GM12878 (cell line): ENCODE data around the gene SDCCAG8. TPM values are rescaled to one million over a fixed set of nuclear protein-coding genes. Genes with fewer than 3 reads are reported as not detected.

Experiments used
- ATAC-seq: fragments of 200-7000 bp; cut with Tn5 transposase; 3 replicates; pipeline ENCODE4 v1.9.1; 2020; ENCODE audit warnings: mild to moderate bottlenecking, moderate library complexity
- BruUV-seq: library from RNA; stranded (reverse); fragments of 400-500 nt; replicated peaks from 2 replicates; lab custom pipeline; 2021; lab: Mats Ljungman, UMichigan
- CTCF ChIA-PET: fragments of 300-600 bp; sonication (Branson Sonifier 250); formaldehyde crosslinking; extraction: SDS; loops from one replicate; lab custom pipeline; 2021; ENCODE audit warnings: inconsistent platforms; lab: Yijun Ruan, JAX
- POLR2A ChIA-PET: fragments of 350-600 bp; formaldehyde crosslinking; extraction: SDS; loops from one replicate; lab custom pipeline; 2021; ENCODE audit warnings: inconsistent platforms; lab: Charles Lee
- RAD21 ChIA-PET: fragments of 300-600 bp; sonication (Branson Sonifier 250); formaldehyde crosslinking; loops from one replicate; lab custom pipeline; 2023; ENCODE audit warnings: antibody characterized with exemption; ENCODE audit not compliant: unreplicated experiment; lab: Charles Lee
- SMC1A ChIA-PET: fragments of 300-600 bp; sonication (Branson Sonifier 250); formaldehyde crosslinking; loops from one replicate; lab custom pipeline; 2023; ENCODE audit not compliant: unreplicated experiment, uncharacterized antibody; lab: Charles Lee
- DNase-seq: peaks from one replicate; pipeline ENCODE4 v3.0.0-alpha.2; 2011; ENCODE audit warnings: low read depth, low spot score
- FAIRE-seq: peaks from 3 replicates; lab custom pipeline; 2011; peaks lifted over from hg19 to GRCh38; lab: Jason Lieb, UNC
- H2AFZ ChIP-seq: 2 replicates; pipeline ENCODE4 v1.6.0; 2011; ENCODE audit warnings: low read depth, low read length, control low read depth; ENCODE audit not compliant: control insufficient read depth
- H3K27ac ChIP-seq: 2 replicates; pipeline ENCODE4 v1.5.1; 2011; ENCODE audit warnings: control low read depth; ENCODE audit not compliant: control insufficient read depth, insufficient read depth
- H3K27me3 ChIP-seq, 2 experiments: replicated peaks in 1 of 2; 2 replicates each; pipeline versions ENCODE4 v1.6.0 to v1.6.1; 2011; ENCODE audit warnings: low read length in 1 of 2; ENCODE audit not compliant: control insufficient read depth in 2 of 2, insufficient read depth in 2 of 2
- H3K36me3 ChIP-seq, 2 experiments: 2 replicates each; pipeline ENCODE4 v1.5.1; 2011; ENCODE audit warnings: low read length in 1 of 2; ENCODE audit not compliant: control insufficient read depth in 2 of 2, insufficient read depth in 2 of 2
- H3K4me1 ChIP-seq: 2 replicates; pipeline ENCODE4 v1.6.1; 2011; ENCODE audit warnings: mild to moderate bottlenecking, low read length, moderate library complexity, mixed read lengths; ENCODE audit not compliant: control insufficient read depth, insufficient read depth
- H3K4me2 ChIP-seq: 2 replicates; pipeline ENCODE4 v1.6.0; 2011; ENCODE audit warnings: control low read depth; ENCODE audit not compliant: control insufficient read depth, insufficient read depth
- H3K4me3 ChIP-seq: fragments of 200-600 bp; sonication (generic); 2 replicates; pipeline ENCODE4 v1.5.1; 2016
- H3K79me2 ChIP-seq: 2 replicates; pipeline ENCODE4 v1.6.0; 2011; ENCODE audit warnings: low read length; ENCODE audit not compliant: control insufficient read depth, insufficient read depth
- H3K9ac ChIP-seq: 2 replicates; pipeline ENCODE4 v1.8.0; 2011; ENCODE audit warnings: low read length, control low read depth, mixed read lengths; ENCODE audit not compliant: control insufficient read depth, insufficient read depth
- H3K9me3 ChIP-seq: replicated peaks from 3 replicates; pipeline ENCODE4 v1.5.1; 2011; ENCODE audit warnings: mild to moderate bottlenecking, low read length; ENCODE audit not compliant: control insufficient read depth, insufficient read depth
- H4K20me1 ChIP-seq: 2 replicates; pipeline ENCODE4 v1.6.0; 2011; ENCODE audit not compliant: control insufficient read depth, insufficient read depth
- BCL11A ChIP-seq: IDR thresholded peaks from 2 replicates; pipeline ENCODE4 v1.6.1; 2011; ENCODE audit warnings: low read depth, low read length
- CBX3 ChIP-seq: fragments of 200-600 bp; sonication (generic); IDR thresholded peaks from 2 replicates; pipeline ENCODE4 v1.6.1; 2016; ENCODE audit warnings: low read depth, borderline replicate concordance
- CBX5 ChIP-seq: sonication (generic); IDR thresholded peaks from 2 replicates; pipeline ENCODE4 v1.6.1; 2016; ENCODE audit warnings: low read depth, moderate library complexity, mild to moderate bottlenecking, inconsistent platforms
- EGR1 ChIP-seq, 2 experiments: IDR thresholded peaks; 1 replicate in 1 of 2; 2 replicates in 1 of 2; pipeline ENCODE4 v1.6.1; 2011 to 2012; ENCODE audit warnings: low read depth in 2 of 2, low read length in 2 of 2, borderline replicate concordance in 1 of 2, mild to moderate bottlenecking in 1 of 2, moderate library complexity in 1 of 2
- EZH2 ChIP-seq: IDR thresholded peaks from 2 replicates; pipeline ENCODE4 v1.6.1; 2012; ENCODE audit warnings: low read depth, mild to moderate bottlenecking, control low read depth, inconsistent platforms, low read length, borderline replicate concordance; ENCODE audit not compliant: control insufficient read depth
- FOXM1 ChIP-seq: IDR thresholded peaks from 2 replicates; pipeline ENCODE4 v1.6.1; 2012; ENCODE audit warnings: low read depth, mild to moderate bottlenecking, inconsistent platforms, low read length, moderate library complexity
- KDM1A ChIP-seq: fragments of 200-600 bp; sonication (generic); IDR thresholded peaks from 2 replicates; pipeline ENCODE4 v1.6.1; 2016; ENCODE audit warnings: borderline replicate concordance
- LARP7 ChIP-seq: fragments of 450-650 bp; IDR thresholded peaks from 2 replicates; pipeline ENCODE4 v1.6.1; 2017; ENCODE audit warnings: mild to moderate bottlenecking
- MEF2B ChIP-seq: fragments of 450-650 bp; IDR thresholded peaks from 2 replicates; pipeline ENCODE4 v1.6.1; 2018; ENCODE audit warnings: mild to moderate bottlenecking, moderate library complexity; ENCODE audit not compliant: partially characterized antibody, poor library complexity, severe bottlenecking
- MTA2 ChIP-seq: fragments of 450-650 bp; IDR thresholded peaks from 2 replicates; pipeline ENCODE4 v1.6.1; 2016; ENCODE audit warnings: low read depth, mild to moderate bottlenecking, moderate library complexity
- MYB ChIP-seq: fragments of 150-350 bp; IDR thresholded peaks from 2 replicates; pipeline ENCODE4 v1.6.1; 2014; ENCODE audit warnings: mild to moderate bottlenecking, low read depth, low read length, borderline replicate concordance
- NFXL1 ChIP-seq: fragments of 450-650 bp; IDR thresholded peaks from 2 replicates; pipeline ENCODE4 v1.6.1; 2017; ENCODE audit warnings: antibody characterized with exemption, mild to moderate bottlenecking, borderline replicate concordance
- NFYA ChIP-seq: IDR thresholded peaks from 2 replicates; pipeline ENCODE4 v1.6.1; 2011; ENCODE audit warnings: low read depth, mild to moderate bottlenecking, low read length, improper control_type of control experiment, borderline replicate concordance
- PKNOX1 ChIP-seq: fragments of 450-650 bp; IDR thresholded peaks from 2 replicates; pipeline ENCODE4 v1.6.1; 2016; ENCODE audit warnings: mild to moderate bottlenecking
- POLR2AphosphoS2 ChIP-seq: IDR thresholded peaks from 2 replicates; pipeline ENCODE4 v1.6.1; 2011; ENCODE audit warnings: low read depth, mild to moderate bottlenecking, low read length, improper control_type of control experiment, moderate library complexity
- RAD21 ChIP-seq: IDR thresholded peaks from 2 replicates; pipeline ENCODE4 v1.6.1; 2011; ENCODE audit warnings: mild to moderate bottlenecking, low read depth, low read length, moderate library complexity; ENCODE audit not compliant: insufficient read depth
- RFX5 ChIP-seq: IDR thresholded peaks from 2 replicates; pipeline ENCODE4 v1.6.1; 2011; ENCODE audit warnings: low read depth, low read length, improper control_type of control experiment
- TARDBP ChIP-seq: IDR thresholded peaks from 2 replicates; pipeline ENCODE4 v1.6.1; 2016; ENCODE audit warnings: borderline replicate concordance
- ZNF207 ChIP-seq: fragments of 450-650 bp; IDR thresholded peaks from 2 replicates; pipeline ENCODE4 v1.6.1; 2014; ENCODE audit warnings: antibody characterized with exemption, mild to moderate bottlenecking, borderline replicate concordance
- WGBS: methylation state at CpG from one replicate; pipeline ENCODE4 v1.1.6; 2016; ENCODE audit warnings: low lambda C conversion rate; ENCODE audit not compliant: insufficient replicate concordance, insufficient coverage; ENCODE audit errors: missing lambda C conversion rate; 5-methylcytosine and 5-hydroxymethylcytosine counted together
- in situ Hi-C: fragments of 300-500 bp; cut with MboI; formaldehyde crosslinking; loops from 9 replicates; pipeline ENCODE4 v1.14.3; 2018; ENCODE audit warnings: mixed read lengths
- intact Hi-C: fragments of 100-400 bp; cut with micrococcal nuclease; formaldehyde crosslinking; loops from one replicate; pipeline ENCODE4 v1.14.2; 2022; ENCODE audit not compliant: unreplicated experiment
- polyA plus RNA-seq, 11 experiments: library from polyadenylated mRNA; depleted of rRNA in 4 of 11; unstranded in 6 of 11; stranded (reverse) in 5 of 11; fragments of >200 nt; fragmentation: Nextera tagmentation in 4 of 11; fragmentation: Illumina TruSeq in 1 of 11; extraction: Ambion mirVana in 4 of 11; extraction: Trizol in 1 of 11; gene quantifications; 1 replicate in 1 of 11; 2 replicates in 10 of 11; pipeline versions ENCODE4 v1.2.1 to v1.2.3, GENCODE V29; 2011 to 2016; ENCODE audit warnings: inconsistent platforms in 2 of 11, missing spikeins in 2 of 11, low read depth in 1 of 11
- total RNA-seq, 4 experiments: library from RNA; depleted of rRNA in 3 of 4; stranded (reverse); fragments of >200 nt in 3 of 4; fragmentation: Illumina TruSeq in 1 of 4; extraction: Trizol in 1 of 4; gene quantifications; 2 replicates each; pipeline versions ENCODE4 v1.2.1 to v1.2.3, GENCODE V29; 2013 to 2021

SDCCAG8 gene
- total and polyA plus RNA-seq, 10 of the 15 experiments (the other 5 are each of a cell fraction or from before 2014, with no cell fraction given), result 15.0 to 25.6 (median 20.6) TPM

GRCh38 chr1:243449373-243449772 lies 193.5 kb downstream of the SDCCAG8 start:
- SMC1A ChIA-PET, result no interaction called here
- no TSS peak for BruUV-seq
- H3K9me3 ChIP-seq, result no peaks in the 10 kb centered on the region
- in situ Hi-C loops (no loop called here), intact Hi-C loops (no loop called here)
- ATAC-seq (no peak), DNase-seq (no peak), FAIRE-seq (no peak)
- no peak overlapping the region for H3K9ac ChIP-seq
- H3K36me3 ChIP-seq, result no peaks in the 10 kb centered on the region
- CTCF ChIA-PET, result interaction anchor here (0.6 to 0.8 kb wide), 2 partner anchors 42 to 132 kb away, joined by 3 read pairs; no protein-coding TSS in a partner anchor
- RAD21 ChIA-PET, result no interaction called here
- no peaks in the 10 kb centered on the region for H3K79me2 ChIP-seq
- H3K4me3 ChIP-seq, result no peak overlapping the region
- POLR2A ChIA-PET, result no interaction called here
- no peaks in the 10 kb centered on the region for H3K4me1 ChIP-seq
- TF ChIP-seq ZNF207 (no peak), BCL11A (no peak)
- 93% methylated on average over 6 of the region's 6 CpGs for WGBS
- no peak overlapping the region for H3K27ac ChIP-seq
- no peaks in the 10 kb centered on the region for H4K20me1 ChIP-seq
- H3K4me2 ChIP-seq, result no peak overlapping the region
- H3K27me3 ChIP-seq, result no peaks in the 10 kb centered on the region
- no peak overlapping the region for H2AFZ ChIP-seq

GRCh38 chr1:243452092-243452491 lies 196.3 kb downstream of the SDCCAG8 start:
- FAIRE-seq (no peak), DNase-seq (no peak), ATAC-seq (no peak)
- intact Hi-C loops, result no loop called here
- ChIA-PET SMC1A (no interaction called here), RAD21 (no interaction called here), CTCF (no interaction called here), POLR2A (no interaction called here)
- no peaks in the 10 kb centered on the region for H3K9me3 ChIP-seq
- no peaks in the 10 kb centered on the region for H3K79me2 ChIP-seq
- no peaks in the 10 kb centered on the region for H3K27me3 ChIP-seq
- H3K4me3 ChIP-seq, result no peak overlapping the region
- H3K27ac ChIP-seq, result no peak overlapping the region
- H3K4me2 ChIP-seq, result no peak overlapping the region
- no peaks in the 10 kb centered on the region for H3K36me3 ChIP-seq
- 54% methylated on average over 2 of the region's 2 CpGs for WGBS
- H2AFZ ChIP-seq, result no peak overlapping the region
- no peak overlapping the region for H3K9ac ChIP-seq
- in situ Hi-C loops, result no loop called here
- BruUV-seq, result no TSS peak
- no peaks in the 10 kb centered on the region for H4K20me1 ChIP-seq
- no peaks in the 10 kb centered on the region for H3K4me1 ChIP-seq
- TF ChIP-seq LARP7 (no peak), EGR1 (IDR thresholded peaks at IDR 0.05; ENCODE audit: borderline replicate concordance in 1 of 2, low read depth in 2 of 2, low read length in 2 of 2) (no peak), RAD21 (no peak), MEF2B (no peak), FOXM1 (no peak), CBX5 (no peak), KDM1A (no peak), CBX3 (no peak), PKNOX1 (no peak), NFXL1 (no peak), MTA2 (no peak), NFYA (no peak), POLR2AphosphoS2 (no peak), BCL11A (no peak), MYB (no peak), EZH2 (no peak), RFX5 (no peak), TARDBP (no peak)
